MV-4-11 (cell line): ENCODE results near the gene LRRC10B.

Experiments used
- DNase-seq: peaks from one replicate; lab custom pipeline; 2025; lab: John Stamatoyannopoulos, UW

Gene LRRC10B

DNA sequence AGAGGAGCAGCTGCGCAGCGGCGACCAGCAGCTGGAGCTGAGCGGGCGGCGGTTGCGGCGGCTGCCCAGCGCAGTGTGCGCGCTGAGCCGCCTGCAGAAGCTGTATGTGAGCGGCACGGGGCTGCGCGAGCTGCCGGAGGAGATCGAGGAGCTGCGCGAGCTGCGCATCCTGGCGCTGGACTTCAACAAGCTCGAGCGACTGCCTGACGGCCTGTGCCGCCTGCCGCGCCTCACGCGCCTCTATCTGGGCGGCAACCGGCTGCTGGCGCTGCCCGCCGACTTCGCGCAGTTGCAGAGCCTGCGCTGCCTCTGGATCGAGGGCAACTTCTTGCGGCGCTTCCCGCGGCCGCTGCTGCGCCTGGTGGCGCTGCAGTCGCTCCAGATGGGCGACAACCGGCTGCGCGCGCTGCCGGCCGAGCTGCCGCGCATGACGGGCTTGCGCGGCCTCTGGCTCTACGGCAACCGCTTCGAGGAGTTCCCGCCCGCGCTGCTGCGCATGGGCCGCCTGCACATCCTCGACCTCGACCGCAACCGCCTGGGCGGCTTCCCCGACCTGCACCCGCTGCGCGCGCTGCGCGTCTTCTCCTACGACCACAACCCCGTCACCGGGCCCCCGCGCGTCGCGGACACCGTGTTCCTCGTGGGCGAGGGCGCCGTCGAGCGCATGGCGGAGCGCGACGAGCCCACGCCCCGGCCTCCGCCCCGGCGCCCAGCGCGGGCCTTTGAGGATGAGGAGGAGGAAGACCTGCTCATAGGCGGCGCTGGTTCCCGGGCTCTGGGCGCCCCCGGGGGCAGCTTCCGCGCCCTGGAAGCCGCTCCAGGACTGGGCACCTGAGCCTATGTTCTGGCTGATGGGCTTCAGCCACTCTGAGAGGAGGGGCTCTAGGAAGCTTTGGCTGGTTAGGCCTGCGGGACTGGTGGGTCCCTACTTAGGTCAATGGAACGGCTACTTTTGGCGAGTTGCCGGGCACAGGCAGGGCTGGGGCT lies 787 bp downstream of the LRRC10B start:
- peak; percentile 72 for DNase-seq

DNA sequence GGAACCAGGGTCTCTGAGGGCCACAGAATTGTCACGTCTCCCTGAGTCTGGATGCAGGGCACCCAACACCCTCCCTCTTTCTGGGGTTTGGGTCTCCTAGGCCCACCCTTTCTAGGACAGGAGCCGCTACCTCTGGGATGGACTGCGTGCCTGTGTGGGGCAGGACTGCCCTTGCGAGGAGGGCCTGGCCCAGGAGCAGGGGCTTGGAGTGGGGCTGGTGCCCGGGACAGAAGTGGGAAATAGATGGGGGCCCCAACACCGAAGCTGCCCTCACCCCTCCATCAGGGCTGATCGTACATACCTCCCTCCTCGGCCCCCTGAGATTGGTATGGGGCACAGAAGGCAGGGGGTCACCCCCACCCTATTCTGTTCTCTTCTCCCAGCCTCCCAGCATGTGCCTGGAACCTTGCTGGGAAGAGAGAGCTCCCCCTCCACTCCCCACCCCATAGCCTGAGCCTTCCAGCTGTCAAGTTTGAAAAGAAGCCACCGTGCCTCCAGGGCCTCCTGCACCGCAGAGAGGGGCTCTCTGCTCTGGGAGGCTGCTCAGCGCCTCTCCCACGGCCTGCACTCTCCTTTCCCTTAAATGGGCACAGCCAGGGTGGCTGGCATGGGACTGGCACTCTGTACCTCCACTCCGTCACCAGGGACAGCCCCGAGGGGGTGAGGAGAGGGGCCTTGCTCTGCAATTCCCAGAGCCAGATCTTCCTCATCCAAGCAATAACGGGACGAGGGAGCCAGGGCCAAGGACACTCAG lies 1.8 kb downstream of the LRRC10B start:
- DNase-seq: no peak

- DNase-seq: no peak
Measured at GRCh38 chr11:61510974-61511373, 2.4 kb downstream of the LRRC10B start.

DNA sequence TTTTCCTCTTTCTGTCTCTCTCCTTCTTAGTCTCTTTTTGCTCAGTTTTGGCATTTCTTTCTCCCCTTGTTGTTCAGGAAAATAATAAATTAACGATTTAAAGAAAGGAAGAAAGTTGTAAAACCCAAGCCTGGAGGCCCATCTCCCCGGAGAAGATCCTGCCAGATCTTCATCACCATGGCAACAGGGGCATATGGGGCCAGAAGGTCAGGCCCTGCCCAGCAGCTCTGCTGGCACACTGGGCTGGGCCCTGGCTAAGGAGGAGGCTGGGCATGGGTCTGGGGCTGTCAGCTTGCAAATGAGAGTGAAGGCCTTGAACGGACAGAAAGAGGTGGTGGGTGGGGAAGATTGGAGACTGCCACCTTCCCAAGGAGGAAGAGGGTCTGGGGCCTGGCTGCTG lies 2.8 kb downstream of the LRRC10B start:
- no peak for DNase-seq

- no peak for DNase-seq
Measured at GRCh38 chr11:61512435-61512834, 3.9 kb downstream of the LRRC10B start.

DNA sequence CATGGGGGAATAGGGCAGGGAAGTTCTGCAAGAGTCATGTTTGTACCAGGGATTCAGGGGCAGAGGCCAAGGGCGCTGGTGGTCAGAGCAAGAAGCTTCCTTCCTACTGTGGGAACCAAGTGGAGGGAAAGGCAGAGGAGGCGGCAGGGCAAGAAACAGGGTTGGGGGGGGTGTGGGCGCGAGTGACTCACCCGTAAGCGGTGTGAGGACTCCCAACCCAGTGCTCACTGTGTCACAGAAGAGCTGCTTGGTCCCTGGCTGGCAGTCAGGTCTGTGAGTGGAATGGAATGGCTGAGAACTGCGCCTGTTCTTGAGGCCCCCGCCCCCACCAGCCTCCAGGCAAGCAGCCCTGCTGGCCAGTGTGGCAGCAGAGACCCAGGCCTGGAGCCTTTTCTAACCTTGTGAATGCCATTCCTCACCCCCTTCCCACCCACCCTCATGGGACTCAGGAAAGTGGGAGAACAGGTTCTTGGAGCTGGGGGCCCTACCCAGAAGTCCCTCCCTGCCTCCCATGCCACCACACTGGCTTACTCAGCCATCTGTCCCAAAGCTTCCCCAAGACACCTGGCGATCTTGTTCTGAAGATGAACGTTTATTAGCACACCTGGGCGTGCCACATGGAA lies 4.7 kb downstream of the LRRC10B start:
- no peak for DNase-seq

- no peak for DNase-seq
Measured at GRCh38 chr11:61514050-61514917, 5.7 kb downstream of the LRRC10B start.

- no peak for DNase-seq
Measured at GRCh38 chr11:61515686-61516085, 7.1 kb downstream of the LRRC10B start.

DNA sequence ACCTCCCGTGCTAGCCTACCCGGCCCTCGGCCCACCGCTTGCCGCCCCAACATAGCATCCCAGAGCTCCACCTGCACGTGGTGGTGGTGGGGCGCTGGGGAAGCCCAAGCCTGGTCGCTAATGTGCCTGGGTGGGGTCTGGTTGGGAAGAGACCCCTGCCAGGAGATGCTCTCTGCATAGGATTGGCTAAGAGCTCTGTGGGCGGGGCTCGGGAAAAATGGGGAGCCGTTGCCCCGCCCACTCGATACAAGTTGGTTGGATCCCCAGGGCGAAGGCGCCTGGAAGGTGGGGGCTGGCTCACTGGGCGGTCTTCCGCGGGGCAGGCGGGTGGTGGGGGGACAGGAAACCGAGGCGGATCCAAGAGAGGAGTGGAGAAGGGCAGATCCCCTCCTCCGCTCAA lies 7.6 kb downstream of the LRRC10B start:
- DNase-seq: no peak

DNA sequence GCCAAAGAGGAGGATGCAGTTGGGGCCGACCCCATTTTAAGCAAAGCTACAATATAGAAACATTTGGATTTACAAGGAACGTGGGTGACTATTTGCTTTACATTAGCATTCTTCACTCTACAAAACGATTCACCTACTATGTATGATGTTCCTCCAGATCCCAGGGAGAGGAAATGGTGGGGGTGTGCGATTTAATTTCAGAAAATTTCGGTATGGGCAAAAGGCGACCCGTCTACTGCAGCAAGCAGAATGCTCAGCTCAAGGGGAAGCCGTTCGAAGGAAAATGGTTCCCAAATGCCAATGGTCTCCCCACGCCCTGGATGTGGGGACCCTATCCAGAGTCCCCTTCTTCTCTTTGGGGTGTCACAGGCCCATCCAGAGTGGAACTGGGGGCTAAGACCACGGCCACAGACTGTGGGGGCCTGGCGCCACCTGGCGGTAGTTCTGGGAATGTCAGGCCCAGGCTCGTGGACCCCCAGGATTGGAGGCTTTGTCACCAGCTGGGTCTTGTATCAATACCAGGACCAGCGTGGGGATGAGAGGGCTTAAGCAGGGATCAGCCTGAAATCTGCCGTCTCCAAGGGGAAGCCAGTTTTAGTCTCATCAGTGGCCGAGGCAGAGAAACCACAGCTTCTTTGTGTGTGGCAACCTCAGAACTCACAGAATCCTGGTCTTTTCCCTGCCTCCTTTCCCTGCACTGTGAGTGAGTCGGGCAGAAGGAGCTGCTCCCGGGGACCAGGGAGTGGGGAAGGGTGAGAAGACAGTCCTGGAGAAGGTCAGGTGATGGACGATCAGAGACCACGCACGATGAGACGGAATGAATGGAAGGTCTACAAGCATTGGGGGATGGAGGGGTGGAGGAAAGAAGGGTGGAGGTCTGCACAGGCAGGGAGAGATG lies 8.4 kb downstream of the LRRC10B start:
- DNase-seq: no peak

- no peak for DNase-seq
Measured at GRCh38 chr11:61518032-61518795, 9.7 kb downstream of the LRRC10B start.

DNA sequence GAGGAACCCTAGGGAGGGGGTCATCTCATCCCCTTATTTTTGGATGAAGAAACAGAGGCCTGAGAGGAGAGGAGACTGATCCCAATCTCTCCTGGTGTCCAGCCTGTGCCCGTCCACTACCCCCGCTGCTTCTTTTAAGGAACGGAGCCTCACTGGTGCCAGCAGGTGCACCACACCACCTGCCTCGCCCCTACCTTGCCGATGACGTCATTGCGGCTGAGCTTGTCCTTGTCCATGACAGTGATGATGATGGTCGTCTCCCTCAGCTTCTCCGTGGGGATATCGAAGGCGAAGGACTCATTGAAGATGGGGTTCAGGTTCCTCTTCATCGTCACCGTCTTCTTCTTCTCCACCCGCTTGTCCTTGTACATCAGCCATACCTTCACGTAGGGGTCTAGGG lies 14.3 kb downstream of the LRRC10B start:
- DNase-seq: no peak

GRCh38 chr11:61524446-61524845 lies 15.9 kb downstream of the LRRC10B start:
- no peak for DNase-seq

- DNase-seq: no peak
Measured at GRCh38 chr11:61524963-61525587, 16.5 kb downstream of the LRRC10B start.

- DNase-seq: no peak
Measured at GRCh38 chr11:61526229-61526628, 17.7 kb downstream of the LRRC10B start.

- DNase-seq: no peak
Measured at GRCh38 chr11:61526956-61527731, 18.6 kb downstream of the LRRC10B start.

DNA sequence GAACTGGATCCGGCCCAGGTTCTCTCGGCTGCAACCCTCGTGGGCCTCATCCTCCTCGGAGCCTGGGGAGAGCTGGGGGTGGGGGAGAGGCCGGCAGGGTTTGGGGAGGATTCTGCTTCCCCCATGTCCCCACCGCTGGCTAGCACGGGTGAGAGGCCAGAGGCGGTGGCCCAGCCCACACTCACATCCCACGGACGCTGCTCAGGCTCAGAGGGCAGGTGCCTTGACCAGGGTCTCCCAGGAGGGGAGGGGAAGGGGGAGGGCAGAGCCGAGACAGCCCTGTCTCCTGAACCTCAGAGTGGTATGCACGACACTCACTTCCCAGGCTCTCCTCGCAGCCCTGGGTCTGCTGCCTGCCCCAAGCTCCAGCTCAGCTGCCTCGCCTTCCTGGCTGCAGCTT lies 19.6 kb downstream of the LRRC10B start:
- DNase-seq: no peak

GRCh38 chr11:61529537-61530225 lies 21.1 kb downstream of the LRRC10B start:
- no peak for DNase-seq
